Frontal cortex (tissue), 4 donors: ENCODE results near the gene CBLB. TPM values are rescaled to one million over a fixed set of nuclear protein-coding genes. Genes with fewer than 3 reads are reported as not detected.

Source experiments
- DNase-seq, 2 donors: peaks; one replicate each; pipeline ENCODE4 v3.0.0; 2012; ENCODE audit warnings: low spot score in 2 of 2
- FAIRE-seq: peaks from 2 replicates; lab custom pipeline; 2012; peaks lifted over from hg19 to GRCh38; lab: Jason Lieb, UNC
- total RNA-seq: library from RNA; depleted of rRNA; stranded (reverse); fragments of >200 nt; gene quantifications from one replicate; pipeline ENCODE4 v1.2.3, GENCODE V29; 2014
- donor health status: control.
- donor health status: control.
- donor health status: control.

Gene CBLB
- total RNA-seq, 1 donor from 2014 or later: 22.0 TPM

DNA sequence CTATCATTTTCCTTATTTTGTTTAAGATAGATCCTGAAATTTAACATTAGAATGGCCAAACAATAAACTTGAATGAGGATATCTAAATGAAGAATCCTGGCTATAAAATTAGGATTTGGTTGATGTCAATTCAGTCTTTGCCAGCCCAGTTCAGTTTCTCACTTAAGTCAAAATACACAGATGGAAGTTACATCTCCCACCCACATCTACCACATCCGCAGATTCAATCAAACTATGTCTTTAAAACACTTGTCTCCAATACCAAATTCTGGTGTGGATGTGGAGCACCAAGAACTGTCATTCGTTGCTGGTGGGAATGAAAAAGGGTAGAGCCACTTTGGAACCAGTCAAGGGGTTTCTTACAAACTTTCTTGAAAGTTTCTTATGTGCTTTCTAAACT, 18.2 kb downstream of the CBLB start:
- DNase-seq (no peak), FAIRE-seq (no peak)

DNA sequence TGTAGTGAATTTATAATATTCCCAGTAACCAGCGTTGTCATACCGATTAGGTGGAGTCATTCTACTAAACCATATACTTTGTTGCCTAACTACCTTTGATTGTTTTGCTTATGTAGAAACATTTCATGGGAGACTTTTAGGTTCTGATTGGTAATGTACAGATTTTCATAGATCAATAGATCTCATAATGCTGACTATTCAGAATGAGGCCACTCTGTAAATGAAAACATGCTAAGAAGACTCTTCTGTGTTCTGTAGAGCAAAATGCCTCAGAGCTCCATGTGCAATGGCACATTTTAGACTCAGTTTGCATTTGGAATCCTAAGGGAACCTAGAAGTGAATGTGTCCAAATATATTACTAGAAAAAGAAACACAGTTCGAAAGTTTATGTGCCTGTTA, 20.0 kb downstream of the CBLB start:
- DNase-seq (no peak), FAIRE-seq (no peak)

DNA sequence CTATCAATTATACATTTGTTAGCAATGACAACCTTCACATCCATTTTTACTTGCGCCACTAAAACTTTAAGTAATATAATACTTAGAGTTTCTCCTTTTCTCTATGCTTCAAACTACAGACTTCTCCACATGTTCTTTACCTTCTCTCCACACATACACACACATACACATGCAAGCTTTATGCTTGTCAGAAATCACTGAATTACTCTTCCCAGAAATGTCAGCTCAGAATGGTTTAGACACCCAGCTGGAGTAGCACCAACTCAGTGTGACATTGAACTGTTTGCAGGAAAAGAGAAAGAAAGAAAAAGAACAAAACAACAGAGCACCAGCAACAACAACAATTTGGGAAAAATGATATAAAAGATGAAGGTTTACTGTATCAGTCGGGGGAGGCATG, 20.9 kb downstream of the CBLB start:
- FAIRE-seq (no peak), DNase-seq (no peak)

DNA sequence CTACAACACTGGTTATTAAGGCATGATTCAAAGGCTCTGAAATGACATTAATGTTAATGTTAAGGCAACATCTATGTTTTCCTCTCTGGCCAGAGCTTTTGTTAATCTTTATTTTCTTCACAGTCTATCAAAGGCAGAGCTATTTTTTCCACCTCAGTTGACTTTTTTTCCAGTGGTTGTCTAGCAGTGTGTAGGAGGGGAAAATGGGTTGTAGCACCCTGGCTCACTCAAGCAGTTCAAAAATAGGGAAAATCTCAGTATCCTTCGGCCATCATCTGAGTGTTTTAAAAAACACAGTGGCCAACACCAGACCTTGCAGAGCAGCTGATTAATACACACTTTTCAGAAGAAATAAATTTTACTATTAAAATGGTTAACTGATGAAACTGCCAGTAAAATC, 21.4 kb downstream of the CBLB start:
- FAIRE-seq (no peak), DNase-seq (no peak)

DNA sequence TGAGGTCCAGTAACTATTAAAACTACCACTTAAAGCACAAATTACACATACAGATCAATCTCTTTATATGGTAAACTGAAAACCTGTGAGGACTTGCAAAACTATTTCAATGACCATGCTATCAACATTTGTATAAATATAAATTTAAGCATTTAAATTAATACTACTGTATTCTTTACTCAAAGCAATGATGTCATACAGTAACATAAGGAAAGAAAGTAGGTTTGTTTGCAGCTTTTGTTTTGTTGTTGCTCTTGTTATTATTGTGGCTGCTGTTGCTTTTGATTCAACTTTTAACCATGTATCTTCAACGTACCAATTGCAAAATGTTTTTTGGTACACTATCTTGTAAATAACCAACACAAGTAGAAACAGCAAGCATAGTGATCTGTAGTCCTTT, 22.0 kb downstream of the CBLB start:
- DNase-seq: no peak
- FAIRE-seq: no peak

DNA sequence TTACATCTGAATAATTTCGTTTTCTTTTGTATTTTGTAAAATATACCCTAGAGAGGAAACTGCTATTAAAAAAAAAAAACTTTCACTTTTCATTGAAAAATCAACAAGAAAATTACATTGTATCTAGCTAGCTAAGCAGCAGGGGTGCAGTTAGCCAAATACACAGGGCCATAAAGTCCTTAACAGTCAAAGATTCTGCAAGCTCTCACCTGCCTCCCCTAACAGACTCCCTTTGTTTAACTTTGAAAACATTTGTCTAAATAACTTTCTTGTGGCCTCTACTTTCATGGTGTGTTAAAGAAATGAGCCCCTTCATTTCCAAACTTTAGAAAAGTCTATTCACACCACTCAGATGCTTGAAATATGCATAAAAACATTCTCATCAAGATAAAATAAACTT, 23.3 kb downstream of the CBLB start:
- DNase-seq: no peak
- no peak for FAIRE-seq

DNA sequence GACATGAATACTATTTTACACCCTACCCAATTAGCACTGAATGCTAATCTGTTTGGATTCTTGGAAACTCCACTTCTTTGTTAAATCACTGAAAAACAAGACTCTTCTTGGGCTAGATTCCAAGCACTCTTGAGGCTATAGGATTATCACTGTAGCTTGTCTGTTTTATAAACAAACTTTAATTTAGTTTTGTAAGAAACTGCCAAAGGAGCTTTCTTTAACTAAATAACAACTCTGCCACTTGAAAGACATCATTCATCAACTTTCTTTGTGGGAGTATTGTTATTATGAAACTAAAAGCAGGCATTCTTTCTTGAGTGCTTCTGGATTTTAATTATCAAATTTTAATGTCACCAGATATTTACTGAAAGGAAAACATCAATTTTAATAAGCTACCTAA, 24.1 kb downstream of the CBLB start:
- FAIRE-seq: no peak
- no peak for DNase-seq

DNA sequence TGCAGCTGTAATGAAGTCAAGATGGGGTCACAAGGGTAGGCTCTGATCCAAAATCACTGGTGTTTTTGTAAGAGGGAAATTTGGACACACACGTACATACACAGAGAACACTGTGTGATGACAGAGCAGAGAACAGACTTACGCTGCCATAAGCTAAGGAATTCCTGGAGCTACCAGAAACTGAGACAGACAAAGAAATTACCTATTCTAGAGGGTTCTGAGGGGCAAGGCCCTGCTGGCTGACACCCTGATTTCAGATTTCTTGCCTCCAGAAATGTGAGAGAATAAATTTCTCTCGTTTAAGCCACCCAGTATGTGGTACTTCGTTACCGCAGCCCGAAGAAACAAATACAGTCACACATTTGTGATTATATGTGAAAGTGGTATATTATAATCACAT, 24.8 kb downstream of the CBLB start:
- DNase-seq (no peak), FAIRE-seq (no peak)

DNA sequence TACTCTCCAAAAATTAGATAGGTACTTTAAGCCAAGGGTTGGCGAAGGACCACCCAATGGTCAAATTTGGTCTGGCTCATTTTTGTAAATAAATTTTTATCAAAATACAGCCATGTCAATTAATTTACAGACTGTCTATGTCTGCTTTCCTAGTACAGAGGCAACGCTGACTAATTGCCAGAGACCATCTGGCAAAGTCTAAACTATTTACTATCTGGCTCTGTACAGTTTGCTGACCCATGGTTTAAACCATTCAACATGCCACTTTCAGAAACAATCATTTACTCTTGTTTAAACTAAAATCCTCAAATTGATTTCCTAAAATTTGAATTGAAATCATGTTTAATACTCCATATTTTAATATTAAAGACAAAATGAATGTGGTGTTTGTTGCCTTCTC, 25.9 kb downstream of the CBLB start:
- no peak for FAIRE-seq
- DNase-seq: no peak

DNA sequence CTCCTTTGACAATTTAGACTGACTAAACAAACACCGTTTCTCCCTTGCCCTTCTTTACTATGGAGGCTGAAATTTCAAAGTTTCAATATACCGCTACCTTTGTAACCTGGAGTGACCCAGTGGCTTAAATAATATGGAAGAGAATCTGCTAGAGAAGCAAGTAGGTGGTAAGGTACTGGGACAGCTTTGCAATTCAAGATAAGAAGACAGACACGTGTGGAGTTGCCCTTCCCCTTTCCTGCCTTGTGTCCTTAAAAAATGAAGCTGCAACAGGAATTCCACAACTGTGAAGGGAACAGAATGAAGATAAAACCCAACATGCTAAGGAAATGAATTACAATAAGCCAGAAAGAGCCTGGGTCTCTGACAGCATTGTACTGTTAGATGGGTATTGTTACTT, 26.4 kb downstream of the CBLB start:
- FAIRE-seq (no peak), DNase-seq (no peak)

DNA sequence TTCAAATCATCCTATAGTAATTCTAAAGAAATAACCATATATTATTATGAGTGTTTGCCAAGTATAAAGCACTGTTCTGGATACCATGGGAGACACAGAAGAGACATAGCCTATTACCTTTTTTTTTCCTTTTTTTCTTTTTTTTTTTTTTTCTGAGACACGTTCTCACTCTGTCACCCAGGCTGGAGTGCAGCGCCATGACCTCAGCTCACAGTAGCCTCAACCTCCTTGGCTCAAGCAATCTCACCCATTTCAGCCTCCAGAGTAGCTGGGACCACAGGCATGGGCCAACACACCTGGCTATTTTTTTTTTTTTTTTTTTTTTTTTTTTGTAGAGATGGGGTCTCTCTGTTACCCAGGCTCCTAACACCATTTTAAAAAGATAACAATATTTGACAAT, 30.9 kb downstream of the CBLB start:
- FAIRE-seq: no peak

DNA sequence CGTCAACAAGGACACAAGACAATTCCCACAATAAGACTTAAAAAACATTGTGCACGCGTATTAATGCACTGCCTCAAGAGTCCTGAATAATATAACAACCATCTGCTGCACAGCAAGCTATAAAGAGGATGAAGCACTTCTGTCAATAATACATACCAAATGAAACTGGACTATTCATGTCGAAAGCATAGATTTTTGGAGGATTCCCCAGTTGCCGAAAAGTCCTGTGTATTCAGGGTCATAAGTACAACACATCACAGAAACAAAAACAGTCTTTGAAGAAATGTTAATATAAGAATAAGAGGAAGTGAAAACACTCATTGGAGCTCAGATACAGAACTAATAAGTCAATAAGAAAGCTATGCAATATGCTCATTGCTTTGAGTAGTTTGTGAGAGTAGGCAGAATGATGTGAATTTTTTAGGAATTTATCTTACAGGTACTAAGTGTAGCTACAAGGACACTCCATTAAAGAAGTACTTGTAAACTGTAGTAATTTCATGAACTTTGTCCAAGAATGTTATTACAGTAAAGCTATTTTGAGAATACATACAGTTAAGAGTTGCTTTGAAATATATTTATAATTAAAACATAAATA, 31.6 kb downstream of the CBLB start:
- DNase-seq (no peak), FAIRE-seq (no peak)

More for the DNA sequence above, 30.9 kb downstream of the CBLB start:
- DNase-seq: no peak

DNA sequence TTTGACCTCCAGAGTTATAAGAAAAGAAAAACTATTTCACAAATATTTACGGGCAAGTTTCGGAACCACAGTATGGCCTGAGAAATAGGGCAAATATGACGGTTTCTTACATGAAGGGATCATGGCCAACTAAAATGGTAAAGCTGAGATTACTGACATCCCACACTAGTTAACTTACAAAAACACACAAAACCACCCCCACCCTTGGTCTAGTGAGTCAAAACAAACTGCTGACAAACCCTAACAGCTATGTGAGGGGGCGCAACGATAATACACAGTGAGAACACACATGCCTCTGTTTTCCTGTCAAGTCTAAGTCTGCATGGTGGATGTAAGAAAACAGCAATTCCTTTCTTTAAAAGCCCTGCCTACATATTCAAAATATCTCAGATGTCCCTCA, 32.3 kb downstream of the CBLB start:
- DNase-seq: no peak
- no peak for FAIRE-seq

DNA sequence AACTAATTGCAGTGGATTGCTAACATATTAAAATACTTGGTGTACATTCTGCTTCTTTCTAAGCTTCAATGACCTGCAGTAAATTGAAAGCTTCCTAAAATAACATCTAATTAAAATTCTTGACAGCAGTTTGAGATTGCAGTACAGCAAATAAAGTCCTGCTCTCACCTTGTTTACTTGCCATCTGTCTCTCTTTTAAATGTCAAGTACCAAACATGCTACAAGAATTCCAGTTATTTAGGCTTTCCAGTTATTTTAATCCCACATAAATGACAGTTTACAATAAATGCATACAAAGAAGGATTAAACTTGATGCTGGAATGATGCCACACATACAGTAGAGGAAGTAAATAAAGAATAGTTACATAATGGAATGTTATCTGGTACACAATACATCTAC, 33.2 kb downstream of the CBLB start:
- FAIRE-seq (no peak), DNase-seq (no peak)

DNA sequence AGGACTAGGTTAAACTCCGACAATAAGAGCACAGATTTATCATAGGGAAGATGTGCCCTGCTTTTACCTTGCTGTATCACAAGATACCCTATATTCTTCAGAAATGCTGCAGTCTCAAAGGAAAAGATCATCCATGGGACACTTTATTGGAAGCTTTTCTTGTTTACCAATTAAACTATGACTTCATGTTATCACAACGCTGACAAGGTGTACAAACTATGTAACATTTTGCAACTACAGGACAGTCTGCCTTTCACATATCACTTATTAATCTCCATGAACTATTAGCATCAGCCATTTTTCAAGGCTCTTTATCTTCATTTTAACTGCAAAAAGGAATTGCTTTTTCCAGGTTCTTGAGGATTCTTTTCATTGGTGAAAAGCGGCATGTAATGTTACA, 34.0 kb downstream of the CBLB start:
- no peak for FAIRE-seq
- no peak for DNase-seq

DNA sequence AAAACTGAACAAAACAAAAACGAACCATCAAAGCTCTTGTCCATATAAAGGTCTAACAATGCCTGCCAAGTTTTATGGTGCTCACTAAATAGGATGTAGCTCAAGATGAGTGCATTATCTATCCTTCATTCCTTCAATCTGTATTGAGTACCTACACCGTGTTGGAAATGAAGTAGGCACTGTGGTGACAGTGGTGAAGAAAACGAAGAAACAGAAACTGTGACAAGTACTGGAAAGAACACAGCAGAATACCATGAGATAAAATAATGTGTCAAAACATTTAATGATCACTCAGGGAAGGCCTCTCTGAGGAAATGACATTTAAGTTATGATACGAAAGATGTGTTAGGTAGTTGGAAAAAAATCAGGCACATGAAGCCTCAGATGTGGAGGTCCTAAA, 36.2 kb downstream of the CBLB start:
- no peak for FAIRE-seq

DNA sequence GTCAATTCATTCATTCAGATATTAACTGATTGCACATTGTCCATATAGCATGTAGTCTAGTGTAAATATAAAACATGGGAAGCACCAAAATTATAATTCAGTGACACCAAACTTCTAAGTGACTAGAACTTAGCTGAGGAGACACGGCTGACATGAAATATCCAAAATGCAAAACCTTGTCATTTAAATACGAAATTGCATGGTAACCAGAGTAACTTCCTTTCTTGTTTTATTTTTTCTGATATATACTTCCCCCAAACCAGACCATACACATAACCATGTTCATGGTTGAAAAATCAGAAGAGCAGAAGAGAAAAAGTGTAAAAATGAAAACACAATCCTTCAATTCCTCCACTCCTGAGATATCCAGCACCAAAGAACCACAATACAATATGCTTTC, 38.0 kb downstream of the CBLB start:
- DNase-seq (no peak), FAIRE-seq (no peak)

More for the DNA sequence above, 36.2 kb downstream of the CBLB start:
- DNase-seq: no peak

DNA sequence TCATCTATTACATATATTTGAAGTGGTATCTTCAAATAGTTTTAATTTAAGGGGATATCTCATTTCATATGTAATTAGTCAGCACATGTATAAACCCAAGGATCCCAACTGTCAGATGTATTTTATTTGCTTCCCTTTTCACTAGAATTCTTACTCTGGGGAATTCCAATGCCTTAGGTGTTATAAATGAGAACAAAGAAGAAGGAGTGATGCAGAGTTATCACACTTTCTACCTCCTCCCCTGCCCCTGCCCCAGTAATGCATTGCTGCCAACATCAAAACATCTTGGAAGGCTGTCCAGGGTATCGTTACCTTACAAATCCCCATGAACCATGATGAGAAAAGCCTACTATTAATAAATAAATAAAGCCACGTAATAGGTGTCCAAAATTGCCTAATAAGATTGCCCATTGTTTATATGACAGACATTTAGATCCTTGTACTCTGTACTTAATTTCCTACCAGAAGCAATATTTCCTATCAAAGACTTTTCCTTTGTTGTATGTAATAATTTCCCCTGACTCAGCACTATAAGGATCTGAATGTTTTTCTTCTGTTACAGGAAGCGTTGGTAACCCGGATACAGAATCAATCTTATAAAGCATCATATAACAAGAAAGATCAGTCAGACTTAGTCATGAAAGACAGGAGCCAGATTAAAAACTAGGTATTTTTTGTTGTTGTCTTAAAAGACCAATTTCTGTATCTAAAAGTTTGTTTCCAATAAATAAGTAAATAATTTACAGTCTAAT, 38.8 kb downstream of the CBLB start:
- FAIRE-seq (no peak), DNase-seq (no peak)

DNA sequence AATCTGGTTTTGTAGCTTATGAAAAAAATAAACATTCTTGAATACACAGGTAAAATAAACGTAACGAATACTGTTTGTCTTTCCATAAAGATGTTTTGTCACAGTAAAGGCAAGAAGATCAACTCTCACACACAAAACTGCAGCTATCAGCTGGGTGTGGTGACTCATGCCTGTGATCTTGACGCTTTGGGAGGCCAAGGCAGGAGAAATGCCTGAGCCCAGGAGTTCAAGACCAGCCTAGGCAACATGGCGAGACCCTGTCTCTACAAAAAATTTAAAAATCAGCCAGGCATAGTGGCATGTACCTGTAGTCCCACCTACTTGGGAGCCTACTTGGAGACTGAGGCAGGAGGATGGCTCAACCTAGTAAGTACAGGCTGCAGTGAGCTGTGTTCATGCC, 39.6 kb downstream of the CBLB start:
- FAIRE-seq (no peak), DNase-seq (no peak)

DNA sequence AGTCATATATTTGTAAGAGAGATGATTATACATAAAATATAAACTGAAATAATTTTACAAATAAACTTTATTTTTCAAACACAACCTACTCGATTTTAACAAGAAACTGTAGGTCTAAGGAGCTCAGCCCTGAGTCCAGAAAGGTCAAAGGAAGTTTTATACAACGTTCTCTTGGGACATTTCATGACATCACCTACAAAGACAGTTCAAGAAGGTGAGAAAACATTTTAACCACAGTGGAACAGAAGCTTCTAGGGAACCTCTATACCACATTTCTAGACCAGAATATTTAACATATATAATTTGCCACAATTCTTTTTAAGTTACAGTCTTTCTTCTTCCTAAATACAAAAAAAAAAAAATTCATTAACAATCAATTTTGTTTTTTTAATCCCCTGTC, 40.1 kb downstream of the CBLB start:
- FAIRE-seq: no peak

DNA sequence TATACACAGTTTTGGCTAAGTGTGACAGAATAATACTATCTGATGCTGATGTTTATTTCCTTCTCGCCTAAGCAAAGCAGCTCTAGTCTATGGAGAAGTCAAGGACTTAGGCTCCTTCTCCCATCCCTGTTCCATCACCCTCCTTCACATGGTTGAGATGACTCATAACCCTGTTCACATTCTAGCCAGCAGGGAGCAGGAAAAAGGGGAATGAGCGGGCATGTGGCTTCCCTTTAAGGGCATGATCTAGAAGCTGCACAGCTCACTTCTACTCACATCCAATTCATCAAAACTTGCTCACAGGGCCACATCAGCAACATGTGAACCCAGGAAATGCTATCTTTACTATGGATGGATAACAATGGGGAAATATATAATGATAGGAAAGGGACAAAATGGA, 40.9 kb downstream of the CBLB start:
- FAIRE-seq: no peak
- DNase-seq: no peak

More for the DNA sequence above, 40.1 kb downstream of the CBLB start:
- DNase-seq: no peak
